Measurements from ENCODE around the gene SRP9.
"Not testable (repeated sequence)": the region's sequence is repeated elsewhere in the genome, so short reads cannot be mapped to it uniquely, and the experiment has no call there.

Gene SRP9

GRCh38 chr1:225825607-225826007 lies 48.0 kb downstream of the SRP9 start:
- Mint-ChIP-seq H3K4me1 (ENCODE audit: low read depth) (no peaks in the 10 kb centered on the region), H3K27me3 (no peaks in the 10 kb centered on the region), H3K36me3 (ENCODE audit: low read depth) (no peaks in the 10 kb centered on the region), H3K4me3 (no peak overlapping the region), H3K27ac (no peak overlapping the region), H3K9me3 (no peaks in the 10 kb centered on the region)

GRCh38 chr1:225827076-225827475 lies 49.5 kb downstream of the SRP9 start:
- H3K36me3 Mint-ChIP-seq (ENCODE audit: low read depth), result no peaks in the 10 kb centered on the region
- no peaks in the 10 kb centered on the region for H3K27me3 Mint-ChIP-seq
- H3K27ac Mint-ChIP-seq, result no peak overlapping the region
- H3K4me1 Mint-ChIP-seq (ENCODE audit: low read depth), result no peaks in the 10 kb centered on the region
- no peak overlapping the region for H3K4me3 Mint-ChIP-seq
- H3K9me3 Mint-ChIP-seq, result no peaks in the 10 kb centered on the region

GRCh38 chr1:225828706-225829345 lies 51.2 kb downstream of the SRP9 start:
- Mint-ChIP-seq H3K27me3 (no peaks in the 10 kb centered on the region), H3K36me3 (ENCODE audit: low read depth) (no peaks in the 10 kb centered on the region)

GRCh38 chr1:225830841-225831240 lies 53.2 kb downstream of the SRP9 start:
- no peaks in the 10 kb centered on the region for H3K4me1 Mint-ChIP-seq (ENCODE audit: low read depth)

More at GRCh38 chr1:225828706-225829345, 51.2 kb downstream of the SRP9 start:
- Mint-ChIP-seq H3K4me3 (no peak overlapping the region), H3K27ac (no peak overlapping the region), H3K9me3 (no peaks in the 10 kb centered on the region), H3K4me1 (ENCODE audit: low read depth) (no peaks in the 10 kb centered on the region)

GRCh38 chr1:225834417-225835329 lies 57.0 kb downstream of the SRP9 start:
- no peak overlapping the region for H3K4me3 Mint-ChIP-seq
- H3K4me1 Mint-ChIP-seq (ENCODE audit: low read depth), result no peaks in the 10 kb centered on the region
- no peaks in the 10 kb centered on the region for H3K9me3 Mint-ChIP-seq
- H3K27me3 Mint-ChIP-seq, result no peaks in the 10 kb centered on the region
- no peaks in the 10 kb centered on the region for H3K36me3 Mint-ChIP-seq (ENCODE audit: low read depth)
- H3K27ac Mint-ChIP-seq, result no peak overlapping the region

More at GRCh38 chr1:225830841-225831240, 53.2 kb downstream of the SRP9 start:
- Mint-ChIP-seq H3K27me3 (no peaks in the 10 kb centered on the region), H3K4me3 (no peak overlapping the region), H3K36me3 (ENCODE audit: low read depth) (no peaks in the 10 kb centered on the region), H3K27ac (no peak overlapping the region), H3K9me3 (no peaks in the 10 kb centered on the region)

GRCh38 chr1:225835856-225836255 lies 58.2 kb downstream of the SRP9 start:
- Mint-ChIP-seq H3K27me3 (no peaks in the 10 kb centered on the region), H3K36me3 (ENCODE audit: low read depth) (no peaks in the 10 kb centered on the region), H3K27ac (no peak overlapping the region), H3K4me3 (no peak overlapping the region), H3K9me3 (no peaks in the 10 kb centered on the region), H3K4me1 (ENCODE audit: low read depth) (no peaks in the 10 kb centered on the region)

GRCh38 chr1:225836296-225836695 lies 58.7 kb downstream of the SRP9 start:
- not testable (repeated sequence) for H3K4me3 Mint-ChIP-seq; H3K4me1 Mint-ChIP-seq (ENCODE audit: low read depth); H3K9me3 Mint-ChIP-seq; H3K27ac Mint-ChIP-seq; H3K27me3 Mint-ChIP-seq; H3K36me3 Mint-ChIP-seq (ENCODE audit: low read depth)

- H3K36me3 Mint-ChIP-seq (ENCODE audit: low read depth), result no peaks in the 10 kb centered on the region
- peaks cover 3% of the 10 kb centered on the region for H3K4me1 Mint-ChIP-seq (ENCODE audit: low read depth)
- no peak overlapping the region for H3K4me3 Mint-ChIP-seq
- no peak overlapping the region for H3K27ac Mint-ChIP-seq
- no peaks in the 10 kb centered on the region for H3K9me3 Mint-ChIP-seq
- no peaks in the 10 kb centered on the region for H3K27me3 Mint-ChIP-seq
These were observed 61.2 kb downstream of the SRP9 start for GRCh38 chr1:225838793-225839192.

All from stimulated activated naive CD8-positive, alpha-beta T cell treated with anti-CD3 and anti-CD28 coated beads, Interleukin-15, Interleukin-2, amounts not matched to agents 100 ng/mL and 50 ng/mL, for 24 hours (primary cell).